ENCODE measurements around the gene WDR86. TPM values are rescaled to one million over a fixed set of nuclear protein-coding genes. Genes with fewer than 3 reads are reported as not detected.

The WDR86 gene
- total RNA-seq, 1 experiment from 2014 or later = not detected

DNA sequence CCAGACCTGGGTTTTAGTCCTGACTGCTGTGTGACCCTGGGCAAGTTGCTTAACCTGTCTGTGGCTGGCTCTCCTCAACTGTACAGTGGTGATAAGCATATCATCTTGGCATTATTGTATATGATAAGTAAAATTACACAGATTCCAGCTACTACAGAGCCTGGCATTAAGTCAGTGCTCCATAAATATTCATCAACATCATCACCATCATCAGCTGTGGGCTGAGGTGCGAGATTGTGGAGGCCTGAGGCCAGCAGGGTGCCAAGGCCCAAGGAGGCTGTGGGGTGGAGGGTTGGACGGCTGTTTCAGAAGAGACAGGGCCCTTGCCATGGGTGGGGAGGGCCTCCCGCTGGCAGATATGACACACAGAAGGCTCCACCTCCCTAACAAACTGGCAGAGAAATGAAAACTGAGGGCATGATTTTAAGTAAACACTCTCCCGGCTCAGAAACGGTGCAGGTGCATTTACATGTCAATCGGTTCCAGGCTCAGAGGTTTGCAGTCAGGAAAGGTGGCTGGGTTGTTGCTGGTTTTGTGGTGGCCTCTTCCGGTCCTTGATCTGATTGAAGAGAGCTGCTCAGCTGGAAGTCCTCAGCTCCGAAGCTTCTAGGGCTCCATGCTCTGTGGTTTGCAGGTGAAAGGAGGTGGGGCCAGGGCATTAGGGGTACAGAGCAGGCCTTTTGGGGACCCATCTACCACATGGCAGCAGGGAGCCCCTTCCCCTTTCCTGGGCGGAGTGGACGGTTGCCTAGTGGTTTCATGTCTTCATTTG, 19.9 kb upstream of the WDR86 start:
- H2AFZ ChIP-seq (ENCODE audit: low read depth, low read length, poor library complexity, severe bottlenecking) = no peak overlapping the region
- no peaks in the 10 kb centered on the region for H4K20me1 ChIP-seq (ENCODE audit: insufficient read depth)
- RAD21 ChIA-PET (ENCODE audit: low non-redundant PET in 1 of 2, low total read pairs in 2 of 2, uncharacterized antibody in 2 of 2, unreplicated experiment in 2 of 2) = no interaction called here
- peak overlapping the region; percentile 32 for H3K4me2 ChIP-seq (ENCODE audit: low read length)
- BruUV-seq (replicated peaks) = no TSS peak
- no peaks in the 10 kb centered on the region for H3K27me3 ChIP-seq (ENCODE audit: insufficient read depth, low read length)
- H3K4me1 ChIP-seq (ENCODE audit: control insufficient read depth in 1 of 2, insufficient read depth in 2 of 2, low read length in 2 of 2) = peaks cover 51 to 63% of the 10 kb centered on the region in 2 experiments
- H3K9me3 ChIP-seq (ENCODE audit: control insufficient read depth in 1 of 2, insufficient read depth in 1 of 2, low read depth in 1 of 2, low read length in 2 of 2) = no peaks in the 10 kb centered on the region
- H3K4me3 ChIP-seq (replicated peaks in 1 of 2; ENCODE audit: low read depth in 1 of 2, low read length in 2 of 2) = no peak overlapping the region
- TF ChIP-seq YY1 (IDR thresholded peaks at IDR 0.05; ENCODE audit: extremely low read depth, insufficient replicate concordance, low read depth, low read length) (no peak), JUND (IDR thresholded peaks at IDR 0.05) (no peak)
- TF ChIP-seq, protein P1, sequence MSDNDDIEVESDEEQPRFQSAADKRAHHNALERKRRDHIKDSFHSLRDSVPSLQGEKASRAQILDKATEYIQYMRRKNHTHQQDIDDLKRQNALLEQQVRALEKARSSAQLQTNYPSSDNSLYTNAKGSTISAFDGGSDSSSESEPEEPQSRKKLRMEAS (IDR thresholded peaks at IDR 0.05) = no peak
- H3K36me3 ChIP-seq (ENCODE audit: control insufficient read depth in 1 of 2, insufficient read depth in 2 of 2, low read length in 2 of 2) = no peaks in the 10 kb centered on the region
- CTCF ChIA-PET = no interaction called here
- peak; percentile 24; the same call in 1 of the 2 replicates for ATAC-seq
- H3K79me2 ChIP-seq (ENCODE audit: insufficient read depth, low read length) = no peaks in the 10 kb centered on the region
- H3K9me2 ChIP-seq (ENCODE audit: insufficient read depth) = no peaks in the 10 kb centered on the region
- peak overlapping the region; percentile 87; the same call in 1 of the 2 replicates for H3K27ac ChIP-seq (ENCODE audit: low read depth, low read length)
- intact Hi-C loops (cut with micrococcal nuclease) = no loop called here
- POLR2A ChIA-PET = no interaction called here
- H3K9ac ChIP-seq (ENCODE audit: low read length) = no peak overlapping the region
- DNase-seq (ENCODE audit: low read depth, low spot score) = no peak

DNA sequence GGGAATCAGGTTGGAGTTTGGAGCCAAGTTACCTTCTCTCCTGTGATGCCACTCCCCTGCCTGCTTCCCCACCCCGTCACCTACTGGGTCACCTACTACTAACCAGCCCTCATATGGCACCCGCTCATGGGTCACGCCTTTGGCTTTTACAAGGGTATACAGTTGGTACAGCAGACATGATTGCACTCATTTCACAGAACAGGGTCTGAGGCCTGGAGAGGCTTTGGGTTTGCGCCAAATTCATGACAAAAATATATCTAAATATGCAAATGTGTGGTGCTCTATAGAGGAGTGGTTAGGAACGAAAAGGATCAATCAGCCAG, 19.4 kb upstream of the WDR86 start:
- Histone ChIP-seq H3K9me2 (ENCODE audit: insufficient read depth) (no peaks in the 10 kb centered on the region), H3K79me2 (ENCODE audit: insufficient read depth, low read length) (no peaks in the 10 kb centered on the region), H3K27ac (ENCODE audit: low read depth, low read length) (peak overlapping the region; percentile 87; the same call in 1 of the 2 replicates), H3K4me1 (ENCODE audit: control insufficient read depth in 1 of 2, insufficient read depth in 2 of 2, low read length in 2 of 2) (peaks cover 51 to 68% of the 10 kb centered on the region in 2 experiments), H2AFZ (ENCODE audit: low read depth, low read length, poor library complexity, severe bottlenecking) (no peak overlapping the region), H3K9ac (ENCODE audit: low read length) (no peak overlapping the region), H3K9me3 (ENCODE audit: control insufficient read depth in 1 of 2, insufficient read depth in 1 of 2, low read depth in 1 of 2, low read length in 2 of 2) (no peaks in the 10 kb centered on the region), H4K20me1 (ENCODE audit: insufficient read depth) (no peaks in the 10 kb centered on the region), H3K27me3 (ENCODE audit: insufficient read depth, low read length) (no peaks in the 10 kb centered on the region), H3K4me3 (replicated peaks in 1 of 2; ENCODE audit: low read depth in 1 of 2, low read length in 2 of 2) (no peak overlapping the region), H3K4me2 (ENCODE audit: low read length) (peak overlapping the region; percentile 32), H3K36me3 (ENCODE audit: control insufficient read depth in 1 of 2, insufficient read depth in 2 of 2, low read length in 2 of 2) (no peaks in the 10 kb centered on the region)
- DNase-seq (ENCODE audit: low read depth, low spot score) (no peak), ATAC-seq (no peak; the same call in 1 of the 2 replicates)
- no TSS peak for BruUV-seq (replicated peaks)
- no peak for TF ChIP-seq ZNF274 (IDR thresholded peaks at IDR 0.05; ENCODE audit: low read depth, low read length)
- TF ChIP-seq, protein P2, sequence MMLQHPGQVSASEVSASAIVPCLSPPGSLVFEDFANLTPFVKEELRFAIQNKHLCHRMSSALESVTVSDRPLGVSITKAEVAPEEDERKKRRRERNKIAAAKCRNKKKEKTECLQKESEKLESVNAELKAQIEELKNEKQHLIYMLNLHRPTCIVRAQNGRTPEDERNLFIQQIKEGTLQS (IDR thresholded peaks at IDR 0.05) = no peak
- TF ChIP-seq EGR1 (IDR thresholded peaks at IDR 0.05; ENCODE audit: low read depth) = no peak
- no peak for TF ChIP-seq RAD21 (IDR thresholded peaks at IDR 0.05; ENCODE audit: low read depth)
- no peak for TF ChIP-seq POLR2AphosphoS5 (IDR thresholded peaks at IDR 0.05; ENCODE audit: low read depth, low read length)
- TF ChIP-seq, protein P3, sequence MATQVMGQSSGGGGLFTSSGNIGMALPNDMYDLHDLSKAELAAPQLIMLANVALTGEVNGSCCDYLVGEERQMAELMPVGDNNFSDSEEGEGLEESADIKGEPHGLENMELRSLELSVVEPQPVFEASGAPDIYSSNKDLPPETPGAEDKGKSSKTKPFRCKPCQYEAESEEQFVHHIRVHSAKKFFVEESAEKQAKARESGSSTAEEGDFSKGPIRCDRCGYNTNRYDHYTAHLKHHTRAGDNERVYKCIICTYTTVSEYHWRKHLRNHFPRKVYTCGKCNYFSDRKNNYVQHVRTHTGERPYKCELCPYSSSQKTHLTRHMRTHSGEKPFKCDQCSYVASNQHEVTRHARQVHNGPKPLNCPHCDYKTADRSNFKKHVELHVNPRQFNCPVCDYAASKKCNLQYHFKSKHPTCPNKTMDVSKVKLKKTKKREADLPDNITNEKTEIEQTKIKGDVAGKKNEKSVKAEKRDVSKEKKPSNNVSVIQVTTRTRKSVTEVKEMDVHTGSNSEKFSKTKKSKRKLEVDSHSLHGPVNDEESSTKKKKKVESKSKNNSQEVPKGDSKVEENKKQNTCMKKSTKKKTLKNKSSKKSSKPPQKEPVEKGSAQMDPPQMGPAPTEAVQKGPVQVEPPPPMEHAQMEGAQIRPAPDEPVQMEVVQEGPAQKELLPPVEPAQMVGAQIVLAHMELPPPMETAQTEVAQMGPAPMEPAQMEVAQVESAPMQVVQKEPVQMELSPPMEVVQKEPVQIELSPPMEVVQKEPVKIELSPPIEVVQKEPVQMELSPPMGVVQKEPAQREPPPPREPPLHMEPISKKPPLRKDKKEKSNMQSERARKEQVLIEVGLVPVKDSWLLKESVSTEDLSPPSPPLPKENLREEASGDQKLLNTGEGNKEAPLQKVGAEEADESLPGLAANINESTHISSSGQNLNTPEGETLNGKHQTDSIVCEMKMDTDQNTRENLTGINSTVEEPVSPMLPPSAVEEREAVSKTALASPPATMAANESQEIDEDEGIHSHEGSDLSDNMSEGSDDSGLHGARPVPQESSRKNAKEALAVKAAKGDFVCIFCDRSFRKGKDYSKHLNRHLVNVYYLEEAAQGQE (IDR thresholded peaks at IDR 0.05; ENCODE audit: low read depth) = no peak
- no peak for TF ChIP-seq EZH2 (IDR thresholded peaks at IDR 0.05)
- TF ChIP-seq YY1 (IDR thresholded peaks at IDR 0.05; ENCODE audit: extremely low read depth, insufficient replicate concordance, low read depth, low read length) = no peak
- TF ChIP-seq EZH2phosphoT487 (IDR thresholded peaks at IDR 0.05; ENCODE audit: borderline replicate concordance) = no peak
- no peak for TF ChIP-seq ELF1 (IDR thresholded peaks at IDR 0.05; ENCODE audit: borderline replicate concordance, low read depth)
- TF ChIP-seq FOSL1 (IDR thresholded peaks at IDR 0.05; ENCODE audit: low read depth) = no peak
- POLR2A ChIA-PET = no interaction called here
- RAD21 ChIA-PET (ENCODE audit: low non-redundant PET in 1 of 2, low total read pairs in 2 of 2, uncharacterized antibody in 2 of 2, unreplicated experiment in 2 of 2) = no interaction called here
- CTCF ChIA-PET = no interaction called here
- intact Hi-C loops (cut with micrococcal nuclease) = no loop called here

Data from HCT116 (cell line).